IMR-90 (cell line): ENCODE measurements around the gene ACSL3. TPM values are rescaled to one million over a fixed set of nuclear protein-coding genes. Genes with fewer than 3 reads are reported as not detected.

Experiments
- ATAC-seq: fragments of 200-7000 bp; cut with Tn5 transposase; 2 replicates; pipeline ENCODE4 v1.9.1; 2020; ENCODE audit warnings: low read depth, mild to moderate bottlenecking, moderate library complexity
- BruUV-seq: library from RNA; stranded (reverse); fragments of 400-500 nt; replicated peaks from 2 replicates; lab custom pipeline; 2021; lab: Mats Ljungman, UMichigan
- CTCF ChIA-PET: fragments of 300-600 bp; formaldehyde crosslinking; extraction: SDS; loops from one replicate; lab custom pipeline; 2021; ENCODE audit warnings: antibody characterized with exemption; lab: Yijun Ruan, JAX
- POLR2A ChIA-PET: fragments of 300-600 bp; sonication (Branson Sonifier 250); formaldehyde crosslinking; loops from one replicate; lab custom pipeline; 2022; ENCODE audit warnings: antibody characterized with exemption; ENCODE audit not compliant: unreplicated experiment; lab: Charles Lee
- DNase-seq: peaks from one replicate; pipeline ENCODE4 v3.0.0; 2013
- H2AFZ ChIP-seq: replicated peaks from 2 replicates; pipeline ENCODE3; 2013; ENCODE audit warnings: low read length, mild to moderate bottlenecking; ENCODE audit not compliant: poor library complexity
- H2AK5ac ChIP-seq: 2 replicates; pipeline ENCODE4 v1.6.1; 2013; ENCODE audit warnings: low read depth, low read length, inconsistent platforms
- H2AK9ac ChIP-seq: replicated peaks from 2 replicates; pipeline ENCODE3; 2013; ENCODE audit warnings: mild to moderate bottlenecking, low read depth, low read length, moderate library complexity; ENCODE audit not compliant: poor library complexity
- H2BK120ac ChIP-seq: 2 replicates; pipeline ENCODE4 v1.6.1; 2013; ENCODE audit warnings: low read depth, low read length, inconsistent platforms
- H2BK15ac ChIP-seq: 3 replicates; pipeline ENCODE4 v1.6.1; 2013; ENCODE audit warnings: low read depth, low read length, inconsistent platforms
- H2BK20ac ChIP-seq: 2 replicates; pipeline ENCODE4 v1.6.1; 2013; ENCODE audit warnings: low read depth, mild to moderate bottlenecking, inconsistent platforms, low read length, moderate library complexity
- H2BK5ac ChIP-seq: 2 replicates; pipeline ENCODE4 v1.6.1; 2013; ENCODE audit warnings: mild to moderate bottlenecking, low read depth, low read length, inconsistent platforms; ENCODE audit not compliant: poor library complexity, severe bottlenecking
- H3K14ac ChIP-seq: replicated peaks from 2 replicates; pipeline ENCODE4 v1.6.1; 2013; ENCODE audit warnings: low read depth, low read length, inconsistent platforms
- H3K18ac ChIP-seq: 2 replicates; pipeline ENCODE4 v1.6.1; 2013; ENCODE audit warnings: low read depth, low read length, control low read depth
- H3K23ac ChIP-seq: 2 replicates; pipeline ENCODE4 v1.6.1; 2013; ENCODE audit warnings: low read depth, low read length, inconsistent platforms
- H3K27ac ChIP-seq: 2 replicates; pipeline ENCODE4 v1.5.1; 2013; ENCODE audit warnings: mild to moderate bottlenecking, control low read depth, low read length; ENCODE audit not compliant: insufficient read depth
- H3K27me3 ChIP-seq: 2 replicates; pipeline ENCODE4 v1.6.1; 2013; ENCODE audit warnings: low read length; ENCODE audit not compliant: control insufficient read depth, insufficient read depth
- H3K36me3 ChIP-seq: 2 replicates; pipeline ENCODE4 v1.6.1; 2013; ENCODE audit warnings: low read length, mixed read lengths; ENCODE audit not compliant: control insufficient read depth, insufficient read depth
- H3K4ac ChIP-seq: 2 replicates; pipeline ENCODE4 v1.6.1; 2013; ENCODE audit warnings: low read depth, low read length, inconsistent platforms
- H3K4me1 ChIP-seq: 2 replicates; pipeline ENCODE4 v1.6.1; 2013; ENCODE audit warnings: low read length, mixed read lengths; ENCODE audit not compliant: control insufficient read depth, insufficient read depth
- H3K4me2 ChIP-seq: 2 replicates; pipeline ENCODE4 v1.6.1; 2013; ENCODE audit warnings: low read depth, mild to moderate bottlenecking, control low read depth, low read length, moderate library complexity
- H3K4me3 ChIP-seq: 2 replicates; pipeline ENCODE4 v1.5.1; 2013; ENCODE audit warnings: low read depth, mild to moderate bottlenecking, control low read depth, low read length, moderate library complexity; ENCODE audit not compliant: insufficient read depth
- H3K56ac ChIP-seq: 2 replicates; pipeline ENCODE4 v1.6.1; 2013; ENCODE audit warnings: low read length, inconsistent platforms; ENCODE audit not compliant: insufficient read depth; ENCODE audit errors: extremely low read depth
- H3K79me1 ChIP-seq, 2 experiments: 2 replicates each; pipeline ENCODE4 v1.6.1; 2013; ENCODE audit warnings: low read length in 2 of 2, inconsistent platforms in 1 of 2, low read depth in 1 of 2
- H3K9ac ChIP-seq: 2 replicates; pipeline ENCODE4 v1.6.1; 2013; ENCODE audit warnings: low read depth, low read length, control low read depth
- H3K9me1 ChIP-seq: 2 replicates; pipeline ENCODE4 v1.6.1; 2013; ENCODE audit warnings: low read length, inconsistent platforms; ENCODE audit not compliant: insufficient read depth
- H3K9me3 ChIP-seq: 2 replicates; pipeline ENCODE4 v1.6.1; 2013; ENCODE audit warnings: low read length; ENCODE audit not compliant: control insufficient read depth, insufficient read depth
- H4K20me1 ChIP-seq: 2 replicates; pipeline ENCODE4 v1.6.1; 2013; ENCODE audit warnings: low read length, inconsistent platforms; ENCODE audit not compliant: insufficient read depth
- H4K5ac ChIP-seq: 2 replicates; pipeline ENCODE4 v1.6.1; 2013; ENCODE audit warnings: mild to moderate bottlenecking, low read depth, low read length, control low read depth
- H4K8ac ChIP-seq, 2 experiments: 2 replicates each; pipeline ENCODE4 v1.6.1; 2013; ENCODE audit warnings: low read depth in 2 of 2, low read length in 2 of 2, control low read depth in 1 of 2, inconsistent platforms in 1 of 2
- H4K91ac ChIP-seq: 2 replicates; pipeline ENCODE4 v1.6.1; 2013; ENCODE audit warnings: low read depth, low read length, inconsistent platforms; ENCODE audit not compliant: insufficient read depth
- BHLHE40 ChIP-seq: fragments of 150-350 bp; IDR thresholded peaks from 2 replicates; pipeline ENCODE4 v1.6.1; 2016; ENCODE audit warnings: mild to moderate bottlenecking, low read depth, low read length
- CHD1 ChIP-seq: IDR thresholded peaks from 2 replicates; pipeline ENCODE4 v1.6.1; 2012; ENCODE audit warnings: low read depth, low read length, improper control_type of control experiment
- MAZ ChIP-seq: IDR thresholded peaks from 2 replicates; pipeline ENCODE4 v1.6.1; 2012; ENCODE audit warnings: low read depth, mild to moderate bottlenecking, low read length, improper control_type of control experiment, moderate library complexity, borderline replicate concordance
- NFE2L2 ChIP-seq: fragments of 150-350 bp; IDR thresholded peaks from 2 replicates; pipeline ENCODE4 v1.6.1; 2016; ENCODE audit warnings: low read depth, mild to moderate bottlenecking, low read length
- POLR2A ChIP-seq: IDR thresholded peaks from 2 replicates; pipeline ENCODE4 v1.6.1; 2012; ENCODE audit warnings: mild to moderate bottlenecking, low read depth, low read length
- RCOR1 ChIP-seq: IDR thresholded peaks from 2 replicates; pipeline ENCODE4 v1.6.1; 2012; ENCODE audit warnings: mild to moderate bottlenecking, low read length, improper control_type of control experiment; ENCODE audit not compliant: insufficient replicate concordance
- RFX5 ChIP-seq: IDR thresholded peaks from 2 replicates; pipeline ENCODE4 v1.8.0; 2012; ENCODE audit warnings: low read depth, mild to moderate bottlenecking, low read length, moderate library complexity
- SMC3 ChIP-seq: fragments of 150-350 bp; IDR thresholded peaks from 2 replicates; pipeline ENCODE4 v1.6.1; 2016; ENCODE audit warnings: low read depth, mild to moderate bottlenecking, antibody characterized with exemption, low read length, moderate library complexity
- WGBS, 2 experiments: methylation state at CpG; one replicate each; pipeline versions ENCODE4 v1.1.5 to v1.1.7; 2013; ENCODE audit warnings: missing lambda C conversion rate in 2 of 2; ENCODE audit not compliant: insufficient read length in 1 of 2; ENCODE audit errors: extremely low coverage in 2 of 2; 5-methylcytosine and 5-hydroxymethylcytosine counted together
- dilution Hi-C: fragments of 300-500 bp; cut with HindIII; formaldehyde crosslinking; loops from one replicate; pipeline ENCODE4 v1.14.3; 2018; ENCODE audit warnings: low sequenced_read_pairs; ENCODE audit not compliant: unreplicated experiment
- in situ Hi-C: fragments of 300-500 bp; cut with MboI; formaldehyde crosslinking; loops from 3 replicates; pipeline ENCODE4 v1.14.3; 2019; ENCODE audit warnings: low sequenced_read_pairs, inconsistent platforms, mixed read lengths
- intact Hi-C: fragments of 100-400 bp; cut with micrococcal nuclease; formaldehyde crosslinking; loops from 2 replicates; pipeline ENCODE4 v1.10.0; 2022
- polyA plus RNA-seq, 3 experiments: library from polyadenylated mRNA; depleted of rRNA; stranded (reverse); fragments of >200 nt; gene quantifications; 2 replicates each; pipeline ENCODE4 v1.2.3, GENCODE V29; 2012; ENCODE audit warnings: low replicate concordance in 1 of 3
- total RNA-seq: library from RNA; depleted of rRNA; stranded (reverse); fragments of >200 nt; gene quantifications from 2 replicates; pipeline ENCODE4 v1.2.3, GENCODE V29; 2012

Gene ACSL3
- total and polyA plus RNA-seq, 2 of the 4 experiments (the other 2 are of a cell fraction), result 31.0 to 84.2 TPM

GRCh38 chr2:222835823-222836151 is 25.0 kb upstream of the ACSL3 start:
- H2BK120ac ChIP-seq, result no peak overlapping the region
- no peaks in the 10 kb centered on the region for H3K9me1 ChIP-seq
- H3K18ac ChIP-seq, result no peak overlapping the region
- no peak overlapping the region for H3K4me3 ChIP-seq
- no peak overlapping the region for H2AFZ ChIP-seq
- no peak overlapping the region for H3K14ac ChIP-seq
- no CpG with 5 or more reads among the region's 5 CpGs for WGBS, 2 experiments
- dilution Hi-C loops, result no loop called here
- no peak overlapping the region for H3K4ac ChIP-seq
- H4K8ac ChIP-seq, result no peak overlapping the region
- intact Hi-C loops, result no loop called here
- H3K27me3 ChIP-seq, result no peaks in the 10 kb centered on the region
- H2BK5ac ChIP-seq, result no peak overlapping the region
- H3K4me1 ChIP-seq, result peaks cover 4% of the 10 kb centered on the region
- DNase-seq, result no peak
- in situ Hi-C loops, result no loop called here
- no peak for ATAC-seq
- H3K79me1 ChIP-seq, result no peaks in the 10 kb centered on the region
- H2BK20ac ChIP-seq, result no peak overlapping the region
- H3K23ac ChIP-seq, result no peak overlapping the region
- H2BK15ac ChIP-seq, result no peak overlapping the region
- H4K5ac ChIP-seq, result no peak overlapping the region
- ChIA-PET CTCF (interaction anchor here (1.0 kb wide), 1 partner anchor 11 kb away, joined by 3 read pairs; no protein-coding TSS in a partner anchor), POLR2A (no interaction called here)
- no peak overlapping the region for H3K4me2 ChIP-seq
- H4K20me1 ChIP-seq, result no peaks in the 10 kb centered on the region
- H3K27ac ChIP-seq, result no peak overlapping the region
- no peaks in the 10 kb centered on the region for H3K9me3 ChIP-seq
- no peaks in the 10 kb centered on the region for H3K36me3 ChIP-seq
- no peak overlapping the region for H2AK9ac ChIP-seq
- no peak overlapping the region for H3K56ac ChIP-seq
- no peak overlapping the region for H2AK5ac ChIP-seq
- BruUV-seq, result no TSS peak
- no peak overlapping the region for H4K91ac ChIP-seq
- no peak overlapping the region for H3K9ac ChIP-seq
- TF ChIP-seq NFE2L2 (no peak), RCOR1 (no peak), BHLHE40 (no peak), RFX5 (no peak), POLR2A (no peak), MAZ (no peak), SMC3 (no peak), CHD1 (no peak)
